Smooth muscle cell (in vitro differentiated cells): Measurements from ENCODE around the gene PRR33. TPM values are rescaled to one million over a fixed set of nuclear protein-coding genes. Genes with fewer than 3 reads are reported as not detected.
A peak's percentile ranks its signal among the peaks of the same experiment; 100 is the strongest.

Experiments used
- DNase-seq: peaks from one replicate; lab custom pipeline; 2025; ENCODE audit not compliant: unreplicated experiment; lab: John Stamatoyannopoulos, UW
- H2AFZ ChIP-seq: fragments of 200-600 bp; sonication (generic); 2 replicates; pipeline ENCODE4 v1.6.0; 2016; ENCODE audit warnings: antibody characterized with exemption, low read depth, mild to moderate bottlenecking
- H3F3A ChIP-seq: fragments of 200-600 bp; sonication (generic); 2 replicates; pipeline ENCODE4 v1.6.0; 2017; ENCODE audit warnings: antibody characterized with exemption, low read depth
- H3K27ac ChIP-seq: fragments of 200-600 bp; sonication (generic); 2 replicates; pipeline ENCODE4 v1.5.1; 2016; ENCODE audit warnings: low read depth, mild to moderate bottlenecking
- H3K27me3 ChIP-seq: fragments of 200-600 bp; sonication (generic); 2 replicates; pipeline ENCODE4 v1.6.1; 2016; ENCODE audit warnings: low read depth, mild to moderate bottlenecking
- H3K36me3 ChIP-seq: fragments of 200-600 bp; sonication (generic); 2 replicates; pipeline ENCODE4 v1.5.1; 2016; ENCODE audit warnings: low read depth
- H3K4me1 ChIP-seq: fragments of 200-600 bp; sonication (generic); 2 replicates; pipeline ENCODE4 v1.5.1; 2016; ENCODE audit warnings: low read depth
- H3K4me2 ChIP-seq: fragments of 200-600 bp; sonication (generic); 2 replicates; pipeline ENCODE4 v1.6.0; 2016; ENCODE audit warnings: mild to moderate bottlenecking
- H3K4me3 ChIP-seq: fragments of 200-600 bp; sonication (generic); 2 replicates; pipeline ENCODE4 v1.5.1; 2016; ENCODE audit warnings: mild to moderate bottlenecking
- H3K79me2 ChIP-seq: fragments of 200-600 bp; sonication (generic); 2 replicates; pipeline ENCODE4 v1.6.0; 2016; ENCODE audit warnings: low read depth, mild to moderate bottlenecking
- H3K9ac ChIP-seq: fragments of 200-600 bp; sonication (generic); 2 replicates; pipeline ENCODE4 v1.6.0; 2016; ENCODE audit warnings: low read depth
- H3K9me3 ChIP-seq: fragments of 200-600 bp; sonication (generic); replicated peaks from 2 replicates; pipeline ENCODE4 v1.5.1; 2016; ENCODE audit warnings: low read depth
- H4K20me1 ChIP-seq: fragments of 200-600 bp; sonication (generic); 2 replicates; pipeline ENCODE4 v1.6.0; 2016; ENCODE audit warnings: low read depth
- CTCF ChIP-seq: fragments of 200-600 bp; sonication (generic); IDR thresholded peaks from 2 replicates; pipeline ENCODE4 v1.5.1; 2017; ENCODE audit warnings: borderline replicate concordance, mild to moderate bottlenecking, antibody characterized with exemption; ENCODE audit not compliant: insufficient read depth, poor library complexity, severe bottlenecking
- WGBS: methylation state at CpG from one replicate; pipeline ENCODE4 v1.1.7; 2016; ENCODE audit warnings: low lambda C conversion rate; 5-methylcytosine and 5-hydroxymethylcytosine counted together
- polyA plus RNA-seq: library from polyadenylated mRNA; unstranded; fragments of >200 nt; fragmentation: Nextera tagmentation; extraction: Ambion mirVana; gene quantifications from 2 replicates; pipeline ENCODE4 v1.2.1, GENCODE V29; 2016
- total RNA-seq: library from RNA; depleted of rRNA; stranded (reverse); fragments of >200 nt; gene quantifications from 2 replicates; pipeline ENCODE4 v1.2.3, GENCODE V29; 2014

The PRR33 gene
- total and polyA plus RNA-seq, 2 experiments from 2014 or later = not detected

- no peak for DNase-seq
- no peak overlapping the region for H3K27ac ChIP-seq
- 93% methylated on average over 19 of the region's 20 CpGs for WGBS
Observed at GRCh38 chr11:1927848-1928469, 36.3 kb upstream of the PRR33 start.

GRCh38 chr11:1927026-1927847 lies 35.5 kb upstream of the PRR33 start:
- Histone ChIP-seq H3K27me3 (no peaks in the 10 kb centered on the region), H3K9ac (no peak overlapping the region), H3K36me3 (no peaks in the 10 kb centered on the region), H3K4me3 (no peak overlapping the region), H3K27ac (no peak overlapping the region), H3F3A (no peaks in the 10 kb centered on the region), H3K4me1 (peaks cover 7% of the 10 kb centered on the region), H3K9me3 (no peaks in the 10 kb centered on the region), H3K79me2 (no peaks in the 10 kb centered on the region), H3K4me2 (peak overlapping the region; percentile 50), H4K20me1 (no peaks in the 10 kb centered on the region), H2AFZ (peak overlapping the region; percentile 55)
- WGBS = 73% methylated on average over 26 of the region's 28 CpGs
- no peak for DNase-seq
- no peak for TF ChIP-seq CTCF

More at GRCh38 chr11:1927848-1928469, 36.3 kb upstream of the PRR33 start:
- Histone ChIP-seq H3K9ac (no peak overlapping the region), H4K20me1 (no peaks in the 10 kb centered on the region), H3F3A (no peaks in the 10 kb centered on the region), H3K4me1 (peaks cover 7% of the 10 kb centered on the region), H2AFZ (no peak overlapping the region), H3K27me3 (no peaks in the 10 kb centered on the region), H3K79me2 (no peaks in the 10 kb centered on the region), H3K4me2 (no peak overlapping the region), H3K9me3 (no peaks in the 10 kb centered on the region), H3K36me3 (no peaks in the 10 kb centered on the region), H3K4me3 (no peak overlapping the region)
- no peak for TF ChIP-seq CTCF

- 94% methylated on average over 41 of the region's 41 CpGs for WGBS
- peaks cover 7% of the 10 kb centered on the region for H3K4me1 ChIP-seq
Observed at GRCh38 chr11:1926156-1927025, 34.7 kb upstream of the PRR33 start.

More at GRCh38 chr11:1926156-1927025, 34.7 kb upstream of the PRR33 start:
- no peaks in the 10 kb centered on the region for H3K36me3 ChIP-seq
- TF ChIP-seq CTCF = no peak
- H2AFZ ChIP-seq = peak overlapping the region; percentile 55
- no peak overlapping the region for H3K9ac ChIP-seq
- no peaks in the 10 kb centered on the region for H3K9me3 ChIP-seq
- no peaks in the 10 kb centered on the region for H4K20me1 ChIP-seq
- H3K4me3 ChIP-seq = no peak overlapping the region
- H3K4me2 ChIP-seq = peak overlapping the region; percentile 50
- no peaks in the 10 kb centered on the region for H3K79me2 ChIP-seq
- H3F3A ChIP-seq = no peaks in the 10 kb centered on the region
- DNase-seq = no peak
- H3K27me3 ChIP-seq = no peaks in the 10 kb centered on the region
- no peak overlapping the region for H3K27ac ChIP-seq
